Tibial nerve (tissue), 3 donors: Measurements from ENCODE around the gene TUT7.

Source experiments
- POLR2A ChIP-seq, 2 donors: fragments of 450-650 bp; IDR thresholded peaks; one replicate each; pipeline ENCODE4 v1.6.1; 2017; ENCODE audit warnings: antibody characterized with exemption in 2 of 2, mild to moderate bottlenecking in 2 of 2, moderate library complexity in 2 of 2
- TF ChIP-seq, protein P1 (sequence below), 5 experiments: fragments of 200-600 bp in 3 of 5; fragments of 450-650 bp in 2 of 5; sonication (generic) in 3 of 5; IDR thresholded peaks; one replicate each; pipeline ENCODE4 v1.5.1; 2016 to 2019; ENCODE audit warnings: antibody characterized with exemption in 5 of 5, mild to moderate bottlenecking in 3 of 5, moderate library complexity in 2 of 5

DNA sequence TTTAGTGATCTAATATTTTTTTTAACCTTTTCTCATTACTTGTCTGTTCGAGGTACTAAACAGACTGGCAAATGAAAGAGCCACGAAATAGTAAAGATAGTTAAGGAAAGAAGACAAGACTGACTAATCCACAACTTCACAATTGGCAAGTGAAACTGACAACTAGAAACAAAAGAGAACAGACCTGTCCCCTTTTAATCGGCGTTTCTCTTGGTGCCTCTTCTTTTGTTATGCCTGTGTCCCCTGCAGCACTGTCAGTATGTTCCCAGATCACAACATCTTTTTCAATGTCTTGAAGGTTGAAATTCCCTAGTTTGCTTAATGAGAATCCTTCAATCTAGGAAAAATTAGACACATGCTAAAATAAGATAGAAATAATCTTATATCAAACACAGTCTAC, 26.1 kb downstream of the TUT7 start:
- TF ChIP-seq, protein P1, sequence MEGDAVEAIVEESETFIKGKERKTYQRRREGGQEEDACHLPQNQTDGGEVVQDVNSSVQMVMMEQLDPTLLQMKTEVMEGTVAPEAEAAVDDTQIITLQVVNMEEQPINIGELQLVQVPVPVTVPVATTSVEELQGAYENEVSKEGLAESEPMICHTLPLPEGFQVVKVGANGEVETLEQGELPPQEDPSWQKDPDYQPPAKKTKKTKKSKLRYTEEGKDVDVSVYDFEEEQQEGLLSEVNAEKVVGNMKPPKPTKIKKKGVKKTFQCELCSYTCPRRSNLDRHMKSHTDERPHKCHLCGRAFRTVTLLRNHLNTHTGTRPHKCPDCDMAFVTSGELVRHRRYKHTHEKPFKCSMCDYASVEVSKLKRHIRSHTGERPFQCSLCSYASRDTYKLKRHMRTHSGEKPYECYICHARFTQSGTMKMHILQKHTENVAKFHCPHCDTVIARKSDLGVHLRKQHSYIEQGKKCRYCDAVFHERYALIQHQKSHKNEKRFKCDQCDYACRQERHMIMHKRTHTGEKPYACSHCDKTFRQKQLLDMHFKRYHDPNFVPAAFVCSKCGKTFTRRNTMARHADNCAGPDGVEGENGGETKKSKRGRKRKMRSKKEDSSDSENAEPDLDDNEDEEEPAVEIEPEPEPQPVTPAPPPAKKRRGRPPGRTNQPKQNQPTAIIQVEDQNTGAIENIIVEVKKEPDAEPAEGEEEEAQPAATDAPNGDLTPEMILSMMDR (IDR thresholded peaks at IDR 0.05), result no peak
- TF ChIP-seq POLR2A (IDR thresholded peaks at IDR 0.05), result no peak
